ENCODE data around the gene LTB. TPM values are rescaled to one million over a fixed set of nuclear protein-coding genes. Genes with fewer than 3 reads are reported as not detected.

The LTB gene
- total and polyA plus RNA-seq, 5 donors = 0.59 to 1.5 (median 0.61) TPM; not detected in 1

- intact Hi-C loops (cut with DNase I) = no loop called here
- DNase-seq (no peak), ATAC-seq (no peak)
- Histone ChIP-seq H3K27me3 (ENCODE audit: control insufficient read depth, insufficient read depth) (no peaks in the 10 kb centered on the region), H3K27ac (ENCODE audit: low read length) (peak overlapping the region; percentile 96), H3K9me3 (ENCODE audit: control insufficient read depth, low read length) (no peaks in the 10 kb centered on the region), H3K4me3 (ENCODE audit: low read length) (peak overlapping the region; percentile 83), H3K4me1 (ENCODE audit: control insufficient read depth, insufficient read depth, low read length) (no peaks in the 10 kb centered on the region)
- 8% methylated on average over 15 of the region's 15 CpGs for WGBS
Measured at GRCh38 chr6:31621320-31621939, 39.2 kb upstream of the LTB start.

GRCh38 chr6:31620586-31621319 is 38.5 kb upstream of the LTB start, which contains the start of gene PRRC2A:
Gene PRRC2A, plus strand, starts transcription at chr6:31620715. Its CDS starts 2,075 bp downstream, at chr6:31622790.
- peak within 1 kb of the TSS; percentile 100 for H3K27ac ChIP-seq (ENCODE audit: low read length)
- peak within 1 kb of the TSS; percentile 83 for H3K4me3 ChIP-seq (ENCODE audit: low read length)
- H3K27me3 ChIP-seq (ENCODE audit: control insufficient read depth, insufficient read depth) = no peaks in the 10 kb centered on the region
- no peaks in the 10 kb centered on the region for H3K9me3 ChIP-seq (ENCODE audit: control insufficient read depth, low read length)
- no peaks in the 10 kb centered on the region for H3K4me1 ChIP-seq (ENCODE audit: control insufficient read depth, insufficient read depth, low read length)
- intact Hi-C loops (cut with DNase I) = no loop called here
- ATAC-seq = peak; percentile 59 to 69
- DNase-seq = peak in 2 of 3 donors; percentile 90 to 95
- under 1% methylated on average over 65 of the region's 67 CpGs for WGBS

- WGBS = under 1% methylated on average over 50 of the region's 50 CpGs
- Histone ChIP-seq H3K9me3 (ENCODE audit: control insufficient read depth, low read length) (no peaks in the 10 kb centered on the region), H3K4me1 (ENCODE audit: control insufficient read depth, insufficient read depth, low read length) (no peaks in the 10 kb centered on the region), H3K27me3 (ENCODE audit: control insufficient read depth, insufficient read depth) (no peaks in the 10 kb centered on the region), H3K4me3 (ENCODE audit: low read length) (peak overlapping the region; percentile 49), H3K27ac (ENCODE audit: low read length) (peak overlapping the region; percentile 100)
- intact Hi-C loops (cut with DNase I) = no loop called here
- DNase-seq (peak; percentile 98 to 99 (median 99)), ATAC-seq (peak; percentile 95 to 96)
Measured at GRCh38 chr6:31619805-31620585, 37.8 kb upstream of the LTB start.

DNA sequence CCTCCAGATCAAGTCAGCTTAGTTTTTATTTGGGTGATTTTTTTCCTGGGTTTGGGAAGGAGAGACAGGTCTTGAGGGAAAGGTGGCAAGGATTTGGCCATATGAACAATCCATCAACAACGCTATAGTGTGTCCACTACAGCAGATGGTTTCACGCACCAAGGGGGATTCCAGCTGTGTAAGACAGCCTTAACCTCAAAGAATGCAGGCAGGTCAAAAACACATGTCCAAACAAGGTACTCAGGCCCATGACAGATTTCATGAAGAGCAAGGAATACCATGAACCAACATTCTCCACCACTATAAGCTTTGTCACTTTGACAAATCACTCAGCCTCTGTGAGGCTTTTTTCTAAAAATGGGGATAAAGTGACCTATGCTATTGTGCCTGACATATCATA is 34.8 kb upstream of the LTB start:
- no peak overlapping the region for H3K4me3 ChIP-seq (ENCODE audit: low read length)
- 92% methylated on average over 2 of the region's 2 CpGs for WGBS
- H3K27ac ChIP-seq (ENCODE audit: low read length) = no peak overlapping the region
- no peaks in the 10 kb centered on the region for H3K4me1 ChIP-seq (ENCODE audit: control insufficient read depth, insufficient read depth, low read length)
- intact Hi-C loops (cut with DNase I) = no loop called here
- no peaks in the 10 kb centered on the region for H3K9me3 ChIP-seq (ENCODE audit: control insufficient read depth, low read length)
- ATAC-seq (no peak), DNase-seq (no peak)
- no peaks in the 10 kb centered on the region for H3K27me3 ChIP-seq (ENCODE audit: control insufficient read depth, insufficient read depth)

DNA sequence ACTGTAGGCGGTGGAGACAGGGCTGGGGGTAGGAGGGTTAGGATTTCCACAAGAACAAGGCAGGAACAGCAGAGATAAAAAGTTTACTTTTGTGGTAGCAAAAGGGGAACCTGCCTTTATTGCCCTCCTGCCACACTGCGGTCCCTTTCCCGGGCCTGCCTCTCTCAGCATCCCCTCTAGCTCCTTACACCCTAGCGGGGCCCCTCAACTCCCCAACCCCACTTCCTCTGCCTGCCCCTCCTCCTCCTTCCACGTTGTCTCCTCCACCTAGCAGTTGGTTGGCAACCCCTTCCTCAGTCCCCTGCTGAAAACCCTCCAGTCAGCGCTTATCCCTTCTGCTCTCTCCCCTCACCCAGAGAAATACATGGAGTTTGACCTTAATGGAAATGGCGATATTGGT is 33.5 kb upstream of the LTB start:
- Histone ChIP-seq H3K27ac (ENCODE audit: low read length) (no peak overlapping the region), H3K9me3 (ENCODE audit: control insufficient read depth, low read length) (no peaks in the 10 kb centered on the region), H3K4me3 (ENCODE audit: low read length) (peak overlapping the region; percentile 4), H3K4me1 (ENCODE audit: control insufficient read depth, insufficient read depth, low read length) (no peaks in the 10 kb centered on the region), H3K27me3 (ENCODE audit: control insufficient read depth, insufficient read depth) (no peaks in the 10 kb centered on the region)
- intact Hi-C loops (cut with DNase I) = no loop called here
- DNase-seq (no peak), ATAC-seq (no peak)
- WGBS = 53% methylated on average over 7 of the region's 7 CpGs

GRCh38 chr6:31614684-31615578 is 32.7 kb upstream of the LTB start, which contains the start of gene AIF1:
Gene AIF1, plus strand, starts transcription at chr6:31615234. Its CDS starts 96 bp downstream, at chr6:31615330.
- intact Hi-C loops (cut with DNase I) = no loop called here
- Histone ChIP-seq H3K27me3 (ENCODE audit: control insufficient read depth, insufficient read depth) (no peaks in the 10 kb centered on the region), H3K9me3 (ENCODE audit: control insufficient read depth, low read length) (no peaks in the 10 kb centered on the region), H3K27ac (ENCODE audit: low read length) (no peak within 1 kb of the TSS), H3K4me3 (ENCODE audit: low read length) (peak within 1 kb of the TSS; percentile 4), H3K4me1 (ENCODE audit: control insufficient read depth, insufficient read depth, low read length) (no peaks in the 10 kb centered on the region)
- DNase-seq (no peak), ATAC-seq (no peak)
- 54% methylated on average over 6 of the region's 6 CpGs for WGBS

DNA sequence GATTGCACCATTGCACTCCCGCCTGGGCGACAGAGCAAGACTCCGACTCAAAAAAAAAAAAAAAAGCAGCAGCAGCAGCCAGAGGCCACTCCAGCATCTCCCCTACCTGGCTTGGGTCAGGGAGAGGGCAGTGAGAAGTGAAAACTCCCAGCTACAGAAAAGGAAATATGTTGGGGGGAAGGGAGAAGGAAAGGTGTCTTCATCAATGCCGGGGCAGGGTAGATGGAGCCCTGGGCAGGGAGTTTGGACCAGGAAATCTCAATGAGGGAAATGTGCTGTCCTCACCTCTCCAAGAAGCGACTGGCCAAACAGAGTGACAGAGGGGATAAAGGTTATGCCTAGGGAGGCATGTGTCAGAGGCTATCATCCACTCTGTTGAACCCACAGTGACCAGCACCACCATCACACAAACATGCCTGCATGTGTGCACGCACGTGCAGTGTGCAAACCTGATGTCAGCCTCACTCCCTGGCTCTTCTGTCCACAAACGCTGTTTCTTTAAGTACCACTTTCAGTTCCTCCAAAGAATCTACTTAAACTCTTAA is 31.9 kb upstream of the LTB start:
- ATAC-seq (peak in 1 of 2 donors; percentile 49), DNase-seq (no peak)
- intact Hi-C loops (cut with DNase I) = no loop called here
- Histone ChIP-seq H3K27me3 (ENCODE audit: control insufficient read depth, insufficient read depth) (no peaks in the 10 kb centered on the region), H3K9me3 (ENCODE audit: control insufficient read depth, low read length) (no peaks in the 10 kb centered on the region), H3K4me3 (ENCODE audit: low read length) (no peak overlapping the region), H3K27ac (ENCODE audit: low read length) (no peak overlapping the region), H3K4me1 (ENCODE audit: control insufficient read depth, insufficient read depth, low read length) (no peaks in the 10 kb centered on the region)
- 68% methylated on average over 8 of the region's 8 CpGs for WGBS

DNA sequence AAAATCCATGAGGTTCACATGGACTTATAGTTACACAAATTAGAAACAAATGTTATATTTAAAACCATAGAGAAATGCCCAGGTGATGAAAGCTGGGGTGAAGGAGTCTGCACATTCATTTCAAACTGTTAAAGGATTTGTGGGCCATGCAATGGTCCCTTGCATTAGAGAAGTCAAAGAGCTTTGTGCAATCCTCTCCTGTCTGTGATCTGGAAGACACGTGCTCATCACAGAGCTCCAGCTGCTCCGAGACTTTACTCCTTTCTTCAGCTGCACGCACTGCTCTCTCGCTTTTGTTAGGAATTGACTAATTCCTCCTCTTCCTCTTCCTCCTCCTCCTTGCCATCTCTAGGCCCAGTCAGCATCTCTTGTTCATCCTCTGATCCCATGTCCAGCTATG is 28.7 kb upstream of the LTB start:
- intact Hi-C loops (cut with DNase I) = no loop called here
- no peak for DNase-seq
- 68% methylated on average over 4 of the region's 4 CpGs for WGBS
- Histone ChIP-seq H3K9me3 (ENCODE audit: control insufficient read depth, low read length) (no peaks in the 10 kb centered on the region), H3K4me1 (ENCODE audit: control insufficient read depth, insufficient read depth, low read length) (no peaks in the 10 kb centered on the region), H3K27me3 (ENCODE audit: control insufficient read depth, insufficient read depth) (no peaks in the 10 kb centered on the region), H3K4me3 (ENCODE audit: low read length) (no peak overlapping the region), H3K27ac (ENCODE audit: low read length) (no peak overlapping the region)
- no peak for ATAC-seq

DNA sequence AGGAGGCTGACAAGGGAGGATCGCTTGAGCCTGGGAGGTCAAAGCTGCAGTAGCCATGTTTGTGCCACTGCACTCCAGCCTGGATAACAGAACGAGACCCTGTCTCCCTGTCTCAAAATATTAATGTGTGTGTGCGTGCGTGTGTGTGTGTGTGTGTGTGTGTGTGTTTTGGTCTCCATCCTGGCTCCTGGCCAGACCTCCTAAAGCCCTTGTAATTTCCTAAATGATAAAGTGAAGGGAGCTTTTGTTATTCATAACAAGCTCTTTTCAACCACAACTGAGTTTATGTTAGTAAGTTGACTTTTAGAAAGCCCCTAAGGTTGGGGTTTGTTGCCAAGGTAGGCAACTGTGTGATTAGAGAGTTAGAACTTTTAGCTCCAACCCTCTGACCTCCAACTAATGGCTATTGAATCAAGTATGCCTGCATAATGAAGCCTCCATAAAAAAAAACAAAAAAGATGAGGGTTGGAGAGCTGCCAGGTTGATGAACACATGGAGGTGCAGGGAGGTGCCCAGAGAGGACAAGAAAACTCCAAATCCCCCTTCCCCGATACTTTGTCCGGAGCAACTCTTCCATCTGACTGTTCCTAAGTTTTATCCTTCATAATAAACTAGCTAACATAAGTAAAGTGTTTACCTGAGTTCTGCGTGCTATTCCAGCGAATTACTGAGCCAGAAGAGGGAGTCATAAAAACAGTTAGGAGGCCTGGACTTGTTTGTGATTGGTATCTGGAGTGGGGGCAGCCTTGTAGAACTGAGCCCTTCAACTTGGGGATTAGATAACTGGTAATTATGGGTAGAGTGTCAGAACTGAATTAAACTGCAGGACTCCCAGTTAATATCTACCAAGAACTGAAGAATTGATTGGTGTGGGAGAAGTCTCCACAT is 27.5 kb upstream of the LTB start:
- Histone ChIP-seq H3K27ac (ENCODE audit: low read length) (no peak overlapping the region), H3K4me1 (ENCODE audit: control insufficient read depth, insufficient read depth, low read length) (no peaks in the 10 kb centered on the region), H3K9me3 (ENCODE audit: control insufficient read depth, low read length) (no peaks in the 10 kb centered on the region), H3K27me3 (ENCODE audit: control insufficient read depth, insufficient read depth) (no peaks in the 10 kb centered on the region), H3K4me3 (ENCODE audit: low read length) (no peak overlapping the region)
- 69% methylated on average over 8 of the region's 8 CpGs for WGBS
- no peak for ATAC-seq
- no peak for DNase-seq
- intact Hi-C loops (cut with DNase I) = no loop called here

All from right cardiac atrium (tissue), 5 donors.